Glomerular endothelial cell (primary cell): ENCODE data around the gene E2F2. TPM values are rescaled to one million over a fixed set of nuclear protein-coding genes. Genes with fewer than 3 reads are reported as not detected.

Source experiments
- DNase-seq: peaks from one replicate; pipeline ENCODE4 v3.0.0-alpha.2; 2011; ENCODE audit warnings: low read depth, low spot score; ENCODE audit errors: extremely low read depth
- total RNA-seq: library from RNA; depleted of rRNA; stranded (reverse); fragments of >200 nt; gene quantifications from 2 replicates; pipeline ENCODE4 v1.2.3, GENCODE V29; 2015

The E2F2 gene
- total RNA-seq, 1 donor from 2014 or later = 0.82 TPM

- DNase-seq = no peak
Observed at GRCh38 chr1:23470282-23471070, 60.6 kb downstream of the E2F2 start.

GRCh38 chr1:23469372-23469982, 61.6 kb downstream of the E2F2 start:
- no peak for DNase-seq

- no peak for DNase-seq
Observed at GRCh38 chr1:23466423-23466989, 64.5 kb downstream of the E2F2 start.

GRCh38 chr1:23463286-23463685, 67.7 kb downstream of the E2F2 start:
- DNase-seq = no peak

- DNase-seq = no peak
Observed at GRCh38 chr1:23462766-23463165, 68.3 kb downstream of the E2F2 start.

- no peak for DNase-seq
Observed at GRCh38 chr1:23461050-23461449, 70.0 kb downstream of the E2F2 start.

- DNase-seq = no peak
Observed at GRCh38 chr1:23460519-23460918, 70.5 kb downstream of the E2F2 start.

GRCh38 chr1:23459338-23459757, 71.7 kb downstream of the E2F2 start:
- DNase-seq = no peak

Other genes with a start within 250 kb of the E2F2 start
- gene HNRNPR, start 186.9 kb downstream of the E2F2 start, total RNA-seq = 79.4 and 99.3 TPM in 2 replicates
- 22.9 and 25.6 TPM in 2 replicates for gene ZNF436, start 161.4 kb downstream of the E2F2 start, total RNA-seq
- 0.10 and 0.70 TPM in 2 replicates for gene TCEA3, start 106.5 kb downstream of the E2F2 start, total RNA-seq
- 9.8 and 10.6 TPM in 2 replicates for gene ASAP3, start 47.1 kb downstream of the E2F2 start, total RNA-seq
- gene ID3, start 28.3 kb upstream of the E2F2 start, total RNA-seq = 196 and 399 TPM in 2 replicates
- 834 and 1,078 TPM in 2 replicates for gene RPL11, start 160.6 kb upstream of the E2F2 start, total RNA-seq
- 40.2 and 49.4 TPM in 2 replicates for gene ELOA, start 212.2 kb upstream of the E2F2 start, total RNA-seq
- 27.6 and 48.2 TPM in 2 replicates for gene PITHD1, start 247.2 kb upstream of the E2F2 start, total RNA-seq